H9 (cell line): ENCODE measurements around the gene SDK2. TPM values are rescaled to one million over a fixed set of nuclear protein-coding genes. Genes with fewer than 3 reads are reported as not detected.

Experiments
- DNase-seq: peaks from one replicate; pipeline ENCODE4 v3.0.0-alpha.2; 2017
- H2AFZ ChIP-seq: one replicate; pipeline ENCODE4 v1.6.1; 2013; ENCODE audit warnings: mild to moderate bottlenecking, low read length, control low read depth, moderate library complexity
- H2AK5ac ChIP-seq: 2 replicates; pipeline ENCODE4 v1.6.1; 2013; ENCODE audit warnings: low read length, control low read depth, mixed read lengths; ENCODE audit not compliant: insufficient read length
- H2BK120ac ChIP-seq: one replicate; pipeline ENCODE4 v1.6.1; 2013; ENCODE audit warnings: low read depth, mild to moderate bottlenecking, low read length, control low read depth, inconsistent platforms; ENCODE audit not compliant: poor library complexity, severe bottlenecking
- H2BK12ac ChIP-seq: 2 replicates; pipeline ENCODE4 v1.6.1; 2013; ENCODE audit warnings: low read length, control low read depth, mixed read lengths, low read depth; ENCODE audit not compliant: insufficient read length
- H2BK15ac ChIP-seq: 2 replicates; pipeline ENCODE4 v1.6.1; 2013; ENCODE audit warnings: low read depth, low read length, control low read depth
- H2BK20ac ChIP-seq: one replicate; pipeline ENCODE4 v1.6.1; 2013; ENCODE audit warnings: low read depth, mild to moderate bottlenecking, low read length, control low read depth, inconsistent platforms; ENCODE audit not compliant: poor library complexity, severe bottlenecking
- H2BK5ac ChIP-seq: 2 replicates; pipeline ENCODE4 v1.6.1; 2013; ENCODE audit warnings: low read length, control low read depth, mixed read lengths; ENCODE audit not compliant: insufficient read length
- H3K14ac ChIP-seq: 2 replicates; pipeline ENCODE4 v1.6.1; 2013; ENCODE audit warnings: low read length, control low read depth; ENCODE audit not compliant: insufficient read depth
- H3K18ac ChIP-seq: 2 replicates; pipeline ENCODE4 v1.6.1; 2013; ENCODE audit warnings: low read depth, mild to moderate bottlenecking, mixed read lengths, low read length, control low read depth; ENCODE audit not compliant: insufficient read length
- H3K23ac ChIP-seq: 2 replicates; pipeline ENCODE4 v1.6.1; 2013; ENCODE audit warnings: low read length, control low read depth, mixed read lengths, low read depth; ENCODE audit not compliant: insufficient read length
- H3K23me2 ChIP-seq: 2 replicates; pipeline ENCODE4 v1.6.1; 2013; ENCODE audit warnings: low read depth, mild to moderate bottlenecking, mixed read lengths, low read length, control low read depth; ENCODE audit not compliant: insufficient read length, poor library complexity, severe bottlenecking
- H3K27ac ChIP-seq: 2 replicates; pipeline ENCODE4 v1.5.1; 2013; ENCODE audit warnings: low read length, control low read depth, mixed read lengths, low read depth; ENCODE audit not compliant: insufficient read length
- H3K27me3 ChIP-seq: 2 replicates; pipeline ENCODE4 v1.6.1; 2013; ENCODE audit warnings: low read length, control low read depth, inconsistent platforms; ENCODE audit not compliant: insufficient read depth
- H3K4ac ChIP-seq: 2 replicates; pipeline ENCODE4 v1.6.1; 2013; ENCODE audit warnings: low read depth, mild to moderate bottlenecking, control low read depth, inconsistent platforms, low read length, moderate library complexity
- H3K4me1 ChIP-seq: 2 replicates; pipeline ENCODE4 v1.6.1; 2013; ENCODE audit warnings: low read length, control low read depth, inconsistent platforms; ENCODE audit not compliant: insufficient read depth
- H3K4me2 ChIP-seq: 2 replicates; pipeline ENCODE4 v1.6.1; 2013; ENCODE audit warnings: low read length, control low read depth, mixed read lengths; ENCODE audit not compliant: insufficient read length, insufficient read depth
- H3K56ac ChIP-seq: 2 replicates; pipeline ENCODE4 v1.6.1; 2013; ENCODE audit warnings: low read depth, mild to moderate bottlenecking, mixed read lengths, low read length, control low read depth; ENCODE audit not compliant: insufficient read length
- H3K79me1 ChIP-seq: 2 replicates; pipeline ENCODE4 v1.6.1; 2013; ENCODE audit warnings: low read depth, mild to moderate bottlenecking, moderate library complexity, low read length, control low read depth, inconsistent platforms; ENCODE audit not compliant: insufficient read depth, poor library complexity, severe bottlenecking
- H3K79me2 ChIP-seq: 2 replicates; pipeline ENCODE4 v1.6.1; 2013; ENCODE audit warnings: low read length, control low read depth, inconsistent platforms; ENCODE audit not compliant: insufficient read depth
- H3K9ac ChIP-seq: 2 replicates; pipeline ENCODE4 v1.6.1; 2013; ENCODE audit warnings: low read length, control low read depth, mixed read lengths; ENCODE audit not compliant: insufficient read length; ENCODE audit errors: extremely low read depth
- H3K9me3 ChIP-seq: one replicate; pipeline ENCODE4 v1.6.1; 2013; ENCODE audit warnings: low read depth, low read length, inconsistent platforms; ENCODE audit not compliant: control insufficient read depth
- H3T11ph ChIP-seq: one replicate; pipeline ENCODE4 v1.6.1; 2013; ENCODE audit warnings: mild to moderate bottlenecking, low read length, control low read depth, inconsistent platforms
- H4K20me1 ChIP-seq: one replicate; pipeline ENCODE4 v1.6.1; 2013; ENCODE audit not compliant: control insufficient read depth, insufficient read length, insufficient read depth
- H4K5ac ChIP-seq: 2 replicates; pipeline ENCODE4 v1.6.1; 2013; ENCODE audit warnings: low read depth, mild to moderate bottlenecking, mixed read lengths, low read length, control low read depth; ENCODE audit not compliant: insufficient read length
- H4K8ac ChIP-seq: replicated peaks from 2 replicates; pipeline ENCODE4 v1.6.1; 2013; ENCODE audit warnings: low read length, control low read depth, mixed read lengths, low read depth; ENCODE audit not compliant: insufficient read length
- H4K91ac ChIP-seq: 2 replicates; pipeline ENCODE4 v1.6.1; 2013; ENCODE audit warnings: low read depth, mild to moderate bottlenecking, moderate library complexity, mixed read lengths, low read length, control low read depth; ENCODE audit not compliant: insufficient read length
- H3K27ac Mint-ChIP-seq, 3 experiments: 2 replicates in 2 of 3; 3 replicates in 1 of 3; pipeline ENCODE4 v1.8.0; 2020 to 2021; ENCODE audit warnings: mixed read lengths in 3 of 3, mild to moderate bottlenecking in 1 of 3, moderate library complexity in 1 of 3
- H3K27me3 Mint-ChIP-seq: 2 replicates; pipeline ENCODE4 v1.8.0; 2021; ENCODE audit warnings: low read depth, mild to moderate bottlenecking, moderate library complexity, mixed read lengths
- H3K36me3 Mint-ChIP-seq, 3 experiments: 2 replicates in 2 of 3; 3 replicates in 1 of 3; pipeline ENCODE4 v1.8.0; 2020 to 2021; ENCODE audit warnings: low read depth in 3 of 3, mixed read lengths in 3 of 3; ENCODE audit not compliant: insufficient read depth in 1 of 3
- H3K4me1 Mint-ChIP-seq, 2 experiments: 2 replicates each; pipeline ENCODE4 v1.8.0; 2020; ENCODE audit warnings: mixed read lengths in 2 of 2
- H3K4me3 Mint-ChIP-seq, 2 experiments: 2 replicates in 1 of 2; 3 replicates in 1 of 2; pipeline ENCODE4 v1.8.0; 2020 to 2021; ENCODE audit warnings: mild to moderate bottlenecking in 2 of 2, mixed read lengths in 2 of 2, moderate library complexity in 1 of 2
- H3K9me3 Mint-ChIP-seq, 2 experiments: 2 replicates in 1 of 2; 3 replicates in 1 of 2; pipeline ENCODE4 v1.8.0; 2020; ENCODE audit warnings: mild to moderate bottlenecking in 2 of 2, mixed read lengths in 2 of 2, moderate library complexity in 1 of 2
- WGBS: extraction: QIAGEN DNeasy Blood & Tissue Kit; methylation state at CpG from one replicate; pipeline ENCODE4 v1.1.7; 2013; ENCODE audit warnings: missing lambda C conversion rate, low lambda C conversion rate, mixed read lengths; ENCODE audit not compliant: insufficient read length; ENCODE audit errors: extremely low coverage; 5-methylcytosine and 5-hydroxymethylcytosine counted together
- total RNA-seq: library from RNA; stranded (reverse); gene quantifications from 2 replicates; pipeline ENCODE4 v1.2.1, GENCODE V29; 2021
- TF ChIP-seq, protein P1 (sequence below): fragments of 200-600 bp; sonication (generic); conservative IDR thresholded peaks from 3 replicates; pipeline ENCODE4 v1.8.0; 2021; ENCODE audit warnings: antibody characterized with exemption, mild to moderate bottlenecking

SDK2 gene
- total RNA-seq, 1 experiment from 2014 or later = 9.1 TPM

GRCh38 chr17:73576556-73577098, 67.6 kb downstream of the SDK2 start:
- no peak overlapping the region for H3K9ac ChIP-seq
- no peak overlapping the region for H2BK120ac ChIP-seq
- H2BK20ac ChIP-seq = no peak overlapping the region
- Mint-ChIP-seq H3K4me3 (no peak overlapping the region), H3K27ac (no peak overlapping the region), H3K36me3 (no peaks in the 10 kb centered on the region; a peak in 1 of 7 replicates), H3K4me1 (peaks cover 0 to 16% of the 10 kb centered on the region in 2 experiments; a peak in 2 of 4 replicates), H3K27me3 (no peaks in the 10 kb centered on the region; the same call in none of the 2 replicates), H3K9me3 (no peaks in the 10 kb centered on the region)
- no peak overlapping the region for H2AK5ac ChIP-seq
- H3K9me3 ChIP-seq = no peaks in the 10 kb centered on the region
- no peak for DNase-seq
- H3K4me2 ChIP-seq = no peak overlapping the region
- H3K23me2 ChIP-seq = no peaks in the 10 kb centered on the region
- H3K23ac ChIP-seq = no peak overlapping the region
- no peak overlapping the region for H3K27ac ChIP-seq
- no peak overlapping the region for H2BK12ac ChIP-seq
- H3K4me1 ChIP-seq = no peaks in the 10 kb centered on the region
- no peak overlapping the region for H3K4ac ChIP-seq
- H2BK15ac ChIP-seq = no peak overlapping the region
- H3K18ac ChIP-seq = no peak overlapping the region
- TF ChIP-seq, protein P1, sequence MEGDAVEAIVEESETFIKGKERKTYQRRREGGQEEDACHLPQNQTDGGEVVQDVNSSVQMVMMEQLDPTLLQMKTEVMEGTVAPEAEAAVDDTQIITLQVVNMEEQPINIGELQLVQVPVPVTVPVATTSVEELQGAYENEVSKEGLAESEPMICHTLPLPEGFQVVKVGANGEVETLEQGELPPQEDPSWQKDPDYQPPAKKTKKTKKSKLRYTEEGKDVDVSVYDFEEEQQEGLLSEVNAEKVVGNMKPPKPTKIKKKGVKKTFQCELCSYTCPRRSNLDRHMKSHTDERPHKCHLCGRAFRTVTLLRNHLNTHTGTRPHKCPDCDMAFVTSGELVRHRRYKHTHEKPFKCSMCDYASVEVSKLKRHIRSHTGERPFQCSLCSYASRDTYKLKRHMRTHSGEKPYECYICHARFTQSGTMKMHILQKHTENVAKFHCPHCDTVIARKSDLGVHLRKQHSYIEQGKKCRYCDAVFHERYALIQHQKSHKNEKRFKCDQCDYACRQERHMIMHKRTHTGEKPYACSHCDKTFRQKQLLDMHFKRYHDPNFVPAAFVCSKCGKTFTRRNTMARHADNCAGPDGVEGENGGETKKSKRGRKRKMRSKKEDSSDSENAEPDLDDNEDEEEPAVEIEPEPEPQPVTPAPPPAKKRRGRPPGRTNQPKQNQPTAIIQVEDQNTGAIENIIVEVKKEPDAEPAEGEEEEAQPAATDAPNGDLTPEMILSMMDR = no peak
- no peaks in the 10 kb centered on the region for H3K79me1 ChIP-seq
- H4K8ac ChIP-seq = no peak overlapping the region
- no peak overlapping the region for H3T11ph ChIP-seq
- H3K14ac ChIP-seq = no peak overlapping the region
- H3K79me2 ChIP-seq = no peaks in the 10 kb centered on the region
- no peak overlapping the region for H2BK5ac ChIP-seq
- no CpG with 5 or more reads among the region's 6 CpGs for WGBS
- no peak overlapping the region for H4K91ac ChIP-seq
- no peaks in the 10 kb centered on the region for H4K20me1 ChIP-seq
- no peak overlapping the region for H4K5ac ChIP-seq
- no peak overlapping the region for H2AFZ ChIP-seq
- H3K56ac ChIP-seq = no peak overlapping the region
- H3K27me3 ChIP-seq = no peaks in the 10 kb centered on the region
